H1 (cell line): ENCODE data around the gene FOXO6. TPM values are rescaled to one million over a fixed set of nuclear protein-coding genes. Genes with fewer than 3 reads are reported as not detected.

Experiments
- CTCF ChIA-PET: fragments of 300-600 bp; sonication (Branson Sonifier 250); formaldehyde crosslinking; loops from one replicate; lab custom pipeline; 2021; ENCODE audit not compliant: partially characterized antibody; lab: Charles Lee
- POLR2A ChIA-PET: fragments of 300-600 bp; sonication (Branson Sonifier 250); formaldehyde crosslinking; loops from one replicate; lab custom pipeline; 2021; ENCODE audit warnings: inconsistent platforms; ENCODE audit not compliant: partially characterized antibody; lab: Charles Lee
- DNase-seq, 2 experiments: peaks; one replicate each; pipeline versions ENCODE4 v3.0.0 to v3.0.0-alpha.2; 2010 to 2022; ENCODE audit warnings: low spot score in 2 of 2, low read depth in 1 of 2, mixed read lengths in 1 of 2
- FAIRE-seq: peaks from 2 replicates; lab custom pipeline; 2011; peaks lifted over from hg19 to GRCh38; lab: Jason Lieb, UNC
- H2AFZ ChIP-seq: 2 replicates; pipeline ENCODE4 v1.8.1; 2012; ENCODE audit warnings: low read length, inconsistent platforms
- H2AK5ac ChIP-seq: 2 replicates; pipeline ENCODE4 v1.6.1; 2013; ENCODE audit warnings: low read depth, low read length
- H2BK120ac ChIP-seq: replicated peaks from 2 replicates; pipeline ENCODE3; 2013; ENCODE audit warnings: low read depth, low read length, inconsistent platforms
- H2BK12ac ChIP-seq: 2 replicates; pipeline ENCODE4 v1.6.1; 2013; ENCODE audit warnings: low read depth, low read length
- H2BK15ac ChIP-seq: 2 replicates; pipeline ENCODE4 v1.6.1; 2013; ENCODE audit warnings: low read length
- H2BK20ac ChIP-seq: 2 replicates; pipeline ENCODE4 v1.6.1; 2013; ENCODE audit warnings: low read length
- H2BK5ac ChIP-seq: 2 replicates; pipeline ENCODE4 v1.6.1; 2013; ENCODE audit warnings: low read depth, low read length
- H3K14ac ChIP-seq: 2 replicates; pipeline ENCODE4 v1.6.1; 2013; ENCODE audit warnings: inconsistent platforms; ENCODE audit not compliant: insufficient read length
- H3K18ac ChIP-seq: 2 replicates; pipeline ENCODE4 v1.6.1; 2013; ENCODE audit warnings: low read length; ENCODE audit errors: extremely low read depth
- H3K23ac ChIP-seq: 2 replicates; pipeline ENCODE4 v1.6.1; 2013; ENCODE audit warnings: inconsistent platforms; ENCODE audit not compliant: insufficient read length
- H3K23me2 ChIP-seq: 2 replicates; pipeline ENCODE4 v1.6.1; 2013; ENCODE audit warnings: low read depth, low read length
- H3K27ac ChIP-seq: 2 replicates; pipeline ENCODE4 v1.6.1; 2011; ENCODE audit warnings: low read depth, low read length, inconsistent platforms
- H3K27me3 ChIP-seq, 4 experiments: replicated peaks in 1 of 4; 1 replicate in 1 of 4; 2 replicates in 3 of 4; pipeline versions ENCODE4 v1.6.1 to v1.8.1; 2011 to 2013; ENCODE audit warnings: low read length in 3 of 4, mild to moderate bottlenecking in 3 of 4, inconsistent platforms in 2 of 4, mixed read lengths in 2 of 4, moderate library complexity in 1 of 4; ENCODE audit not compliant: control insufficient read depth in 3 of 4, insufficient read depth in 3 of 4; ENCODE audit errors: extremely low read depth in 1 of 4
- H3K36me3 ChIP-seq, 4 experiments: 2 replicates each; pipeline versions ENCODE4 v1.6.1 to v1.8.1; 2011 to 2013; ENCODE audit warnings: mild to moderate bottlenecking in 4 of 4, low read length in 3 of 4, moderate library complexity in 2 of 4, control low read depth in 1 of 4, inconsistent platforms in 1 of 4; ENCODE audit not compliant: insufficient read depth in 4 of 4, control insufficient read depth in 2 of 4
- H3K4ac ChIP-seq: replicated peaks from 2 replicates; pipeline ENCODE3; 2013; ENCODE audit warnings: low read length, low read depth, mixed read lengths, inconsistent platforms; ENCODE audit not compliant: insufficient read length
- H3K4me1 ChIP-seq, 4 experiments: replicated peaks in 1 of 4; 1 replicate in 1 of 4; 2 replicates in 3 of 4; pipeline versions ENCODE4 v1.6.1 to v1.8.1; 2011 to 2013; ENCODE audit warnings: low read length in 3 of 4, inconsistent platforms in 2 of 4, mixed read lengths in 1 of 4; ENCODE audit not compliant: insufficient read depth in 4 of 4, control insufficient read depth in 3 of 4
- H3K4me2 ChIP-seq, 2 experiments: 2 replicates each; pipeline versions ENCODE4 v1.6.1 to v1.8.1; 2011 to 2013; ENCODE audit warnings: low read depth in 2 of 2, low read length in 2 of 2, control low read depth in 1 of 2, inconsistent platforms in 1 of 2, mild to moderate bottlenecking in 1 of 2; ENCODE audit not compliant: insufficient read depth in 1 of 2
- H3K4me3 ChIP-seq, 4 experiments: fragments of 200-600, 300-600 bp in 1 of 4; sonication (generic), shearing (Covaris generic), sonication (Bioruptor Twin) in 1 of 4; 2 replicates each; pipeline versions ENCODE4 v1.5.1 to v1.8.1; 2011 to 2016; ENCODE audit warnings: low read length in 4 of 4, low read depth in 3 of 4, control low read depth in 2 of 4, inconsistent platforms in 2 of 4, mild to moderate bottlenecking in 2 of 4, mixed read lengths in 1 of 4, moderate library complexity in 1 of 4; ENCODE audit not compliant: insufficient read depth in 2 of 4; ENCODE audit errors: extremely low read depth in 1 of 4
- H3K56ac ChIP-seq: replicated peaks from 2 replicates; pipeline ENCODE3; 2013; ENCODE audit warnings: low read depth, mild to moderate bottlenecking, mixed read lengths, low read length, inconsistent platforms; ENCODE audit not compliant: insufficient read length
- H3K79me1 ChIP-seq: 2 replicates; pipeline ENCODE4 v1.6.1; 2013; ENCODE audit warnings: low read depth, low read length, control low read depth
- H3K79me2 ChIP-seq, 2 experiments: 2 replicates each; pipeline versions ENCODE4 v1.6.1 to v1.8.1; 2012 to 2013; ENCODE audit warnings: low read length in 2 of 2, mild to moderate bottlenecking in 2 of 2, inconsistent platforms in 1 of 2; ENCODE audit not compliant: insufficient read depth in 2 of 2, control insufficient read depth in 1 of 2
- H3K9ac ChIP-seq, 4 experiments: replicated peaks in 1 of 4; 1 replicate in 1 of 4; 2 replicates in 3 of 4; pipeline versions ENCODE4 v1.6.1 to v1.8.1; 2011 to 2013; ENCODE audit warnings: low read depth in 3 of 4, low read length in 3 of 4, control low read depth in 2 of 4, mild to moderate bottlenecking in 2 of 4, moderate library complexity in 2 of 4, inconsistent platforms in 1 of 4; ENCODE audit errors: extremely low read depth in 1 of 4
- H3K9me3 ChIP-seq, 2 experiments: 2 replicates each; pipeline versions ENCODE4 v1.6.1 to v1.8.1; 2012 to 2013; ENCODE audit warnings: mild to moderate bottlenecking in 2 of 2, moderate library complexity in 2 of 2, control low read depth in 1 of 2, inconsistent platforms in 1 of 2, low read depth in 1 of 2, low read length in 1 of 2, mixed read lengths in 1 of 2; ENCODE audit not compliant: insufficient read depth in 2 of 2
- H4K20me1 ChIP-seq, 2 experiments: replicated peaks in 1 of 2; 2 replicates each; pipeline versions ENCODE3 to v1.8.1; 2011 to 2013; ENCODE audit warnings: inconsistent platforms in 2 of 2, low read length in 2 of 2, mild to moderate bottlenecking in 1 of 2; ENCODE audit not compliant: insufficient read depth in 2 of 2, control insufficient read depth in 1 of 2
- H4K5ac ChIP-seq: 2 replicates; pipeline ENCODE4 v1.6.1; 2013; ENCODE audit warnings: low read length, low read depth, mixed read lengths, inconsistent platforms; ENCODE audit not compliant: insufficient read length
- H4K8ac ChIP-seq: 2 replicates; pipeline ENCODE4 v1.8.0; 2013; ENCODE audit warnings: mild to moderate bottlenecking, moderate library complexity, low read length, inconsistent platforms; ENCODE audit not compliant: insufficient read depth; ENCODE audit errors: extremely low read depth
- H4K91ac ChIP-seq: replicated peaks from 2 replicates; pipeline ENCODE3; 2013; ENCODE audit warnings: low read length, mixed read lengths, inconsistent platforms; ENCODE audit not compliant: insufficient read length
- CTCF ChIP-seq, 3 experiments: IDR thresholded peaks; 1 replicate in 2 of 3; 2 replicates in 1 of 3; pipeline versions ENCODE4 v1.5.1 to v1.6.1; 2011; ENCODE audit warnings: low read length in 3 of 3, mild to moderate bottlenecking in 3 of 3, inconsistent platforms in 2 of 3, low read depth in 1 of 3, moderate library complexity in 1 of 3; ENCODE audit not compliant: insufficient read depth in 1 of 3; ENCODE audit errors: control extremely low read depth in 1 of 3
- EGR1 ChIP-seq: IDR thresholded peaks from 2 replicates; pipeline ENCODE4 v1.6.1; 2011; ENCODE audit warnings: low read depth, low read length, borderline replicate concordance
- KDM1A ChIP-seq: fragments of 200-600, 300-600 bp; sonication (generic); IDR thresholded peaks from 2 replicates; pipeline ENCODE4 v1.7.1; 2016; ENCODE audit warnings: mild to moderate bottlenecking, low read length, borderline replicate concordance
- SP1 ChIP-seq: IDR thresholded peaks from 2 replicates; pipeline ENCODE4 v1.6.1; 2011; ENCODE audit warnings: low read depth, low read length
- TAF7 ChIP-seq: optimal IDR thresholded peaks from 2 replicates; pipeline ENCODE3; 2011; ENCODE audit warnings: low read depth, mild to moderate bottlenecking, inconsistent platforms, low read length, moderate library complexity, borderline replicate concordance
- TEAD4 ChIP-seq: IDR thresholded peaks from 2 replicates; pipeline ENCODE4 v1.6.1; 2012; ENCODE audit warnings: low read depth, low read length, inconsistent platforms, mixed read lengths
- WGBS, 2 experiments: shearing (Covaris generic) in 1 of 2; methylation state at CpG; one replicate each; pipeline versions ENCODE4 v1.1.6 to v1.1.7; 2013 to 2015; ENCODE audit warnings: low lambda C conversion rate in 2 of 2, mixed read lengths in 2 of 2, inconsistent platforms in 1 of 2, low coverage in 1 of 2, missing lambda C conversion rate in 1 of 2; ENCODE audit not compliant: insufficient replicate concordance in 2 of 2, insufficient coverage in 1 of 2, insufficient read length in 1 of 2; ENCODE audit errors: extremely low coverage in 1 of 2, missing lambda C conversion rate in 1 of 2; 5-methylcytosine and 5-hydroxymethylcytosine counted together
- polyA plus RNA-seq, 7 experiments: library from polyadenylated mRNA; depleted of rRNA in 3 of 7; stranded (reverse) in 5 of 7; unstranded in 2 of 7; fragments of >200 nt in 5 of 7; fragments of 200-250 nt in 2 of 7; gene quantifications; 1 replicate in 5 of 7; 2 replicates in 1 of 7; 4 replicates in 1 of 7; pipeline versions ENCODE4 v1.2.1 to v1.2.3, GENCODE V29; 2011 to 2013; ENCODE audit warnings: missing spikeins in 2 of 7, mixed read lengths in 2 of 7
- total RNA-seq: library from RNA; stranded (reverse); fragmentation: NEBNext Ultra II Directional; extraction: Animal tissue kit (Norgen Biotek cat#: 25700); gene quantifications from 2 replicates; pipeline ENCODE4 v1.2.1, GENCODE V29; 2021

FOXO6 gene
- total and polyA plus RNA-seq, 2 of the 8 experiments (the other 6 are each of a cell fraction or from before 2014, with no cell fraction given) = 0.59 to 3.0 TPM

GRCh38 chr1:41407664-41408252 lies 46.5 kb downstream of the FOXO6 start:
- no peak overlapping the region for H4K5ac ChIP-seq
- H2AK5ac ChIP-seq = 0 out of 2 replicates have a peak overlapping the region, but pooled peaks have one; percentile 39
- H2BK120ac ChIP-seq = no peak overlapping the region
- H3K9me3 ChIP-seq = no peaks in the 10 kb centered on the region
- H2BK12ac ChIP-seq = no peak overlapping the region
- H2BK5ac ChIP-seq = no peak overlapping the region
- no peak overlapping the region for H3K27ac ChIP-seq
- WGBS, 2 experiments = 49% methylated on average over 14 of the region's 14 CpGs; no CpG with 5 or more reads in 1 of the 2 experiments
- no peak overlapping the region for H4K91ac ChIP-seq
- H3K36me3 ChIP-seq = no peaks in the 10 kb centered on the region
- H3K4me3 ChIP-seq = no peak overlapping the region
- peaks cover 4 to 24% (median 12%) of the 10 kb centered on the region in 4 experiments for H3K4me1 ChIP-seq
- peaks cover 0 to 2% (median 0%) of the 10 kb centered on the region in 4 experiments; a peak in 4 of 7 replicates for H3K27me3 ChIP-seq
- no peak overlapping the region for H3K23ac ChIP-seq
- no peak overlapping the region for H4K8ac ChIP-seq
- H3K56ac ChIP-seq = no peak overlapping the region
- peaks cover 2% of the 10 kb centered on the region; the same call in 1 of the 2 replicates for H3K23me2 ChIP-seq
- FAIRE-seq = no peak
- ChIA-PET POLR2A (interaction anchor here (0.9 to 2.8 kb wide), 4 partner anchors 13 to 47 kb away, joined by 3 to 9 read pairs (median 4); partner anchors contain the start of gene FOXO6), CTCF (interaction anchor here (0.7 to 16.9 kb wide), 11 partner anchors 9 to 196 kb away, joined by 3 to 247 read pairs (median 4); no protein-coding TSS in a partner anchor)
- no peak overlapping the region for H2BK20ac ChIP-seq
- H2AFZ ChIP-seq = no peak overlapping the region
- H3K4ac ChIP-seq = no peak overlapping the region
- no peak overlapping the region for H3K14ac ChIP-seq
- peak overlapping the region; percentile 60; the same call in 1 of the 2 replicates for H3K18ac ChIP-seq
- H3K79me2 ChIP-seq = no peaks in the 10 kb centered on the region
- no peaks in the 10 kb centered on the region for H4K20me1 ChIP-seq
- H3K79me1 ChIP-seq = no peaks in the 10 kb centered on the region
- no peak overlapping the region for H3K9ac ChIP-seq
- DNase-seq = no peak
- H3K4me2 ChIP-seq = peak overlapping the region; percentile 38 to 53; a peak in 3 of 4 replicates
- TF ChIP-seq EGR1 = no peak
- TF ChIP-seq TEAD4 = peak; percentile 36; the same call in 1 of the 2 replicates
- no peak for TF ChIP-seq SP1
- peak; percentile 94 for TF ChIP-seq KDM1A
- no peak for TF ChIP-seq TAF7
- TF ChIP-seq CTCF (IDR thresholded peaks at IDR 0.05; ENCODE audit: control extremely low read depth in 1 of 3, insufficient read depth in 1 of 3, low read depth in 1 of 3, low read length in 3 of 3) = peak in 1 of 3 experiments; percentile 3; a peak in 1 of 4 replicates
- no peak overlapping the region for H2BK15ac ChIP-seq
